ENCODE data around the gene DEAF1.
A peak's percentile ranks its signal among the peaks of the same experiment; 100 is the strongest.

The DEAF1 gene

DNA sequence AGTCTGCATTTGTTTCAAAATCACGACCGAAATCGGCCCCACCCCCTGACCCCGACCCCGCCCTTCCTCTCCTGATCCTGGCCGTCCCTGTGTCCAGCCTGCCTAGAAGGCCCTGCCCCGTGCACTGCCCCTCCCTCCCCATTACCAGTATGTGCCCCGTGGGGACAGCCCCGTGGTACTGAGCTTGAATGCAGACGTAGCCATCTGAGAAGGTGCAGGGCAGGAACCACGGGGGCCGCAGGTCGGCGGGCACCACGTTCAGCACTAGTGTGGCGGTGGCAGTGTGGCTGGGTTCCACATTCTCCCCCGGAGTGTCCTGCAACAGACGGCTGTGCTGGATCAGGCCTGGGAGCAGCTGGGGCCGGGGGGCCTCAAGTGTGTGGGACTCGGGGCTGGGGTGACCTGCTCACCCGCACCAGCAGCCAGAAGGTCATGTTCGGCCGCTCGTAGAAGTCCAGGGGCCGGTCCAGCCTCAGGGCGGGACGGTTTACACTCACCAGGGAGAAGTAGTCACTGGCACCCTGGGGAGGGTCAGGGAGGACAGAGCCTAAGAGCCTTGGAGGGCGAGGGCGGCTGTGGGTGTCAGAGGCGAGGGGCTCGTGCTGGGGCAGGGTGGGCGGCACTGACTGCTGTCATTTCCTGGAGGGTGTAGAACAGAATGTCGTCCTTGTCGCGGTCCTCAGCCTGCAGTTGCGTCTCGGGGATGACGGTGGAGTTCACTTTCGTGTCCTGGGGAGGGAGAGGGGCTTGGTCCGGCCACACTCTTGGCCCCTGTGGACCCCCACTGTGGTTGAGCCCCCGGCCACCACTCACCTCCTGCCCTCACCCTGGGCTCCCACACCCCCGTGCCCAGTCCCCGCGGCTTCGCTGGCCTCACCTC lies 73.8 kb downstream of the DEAF1 start:
- DNase-seq: no peak

DNA sequence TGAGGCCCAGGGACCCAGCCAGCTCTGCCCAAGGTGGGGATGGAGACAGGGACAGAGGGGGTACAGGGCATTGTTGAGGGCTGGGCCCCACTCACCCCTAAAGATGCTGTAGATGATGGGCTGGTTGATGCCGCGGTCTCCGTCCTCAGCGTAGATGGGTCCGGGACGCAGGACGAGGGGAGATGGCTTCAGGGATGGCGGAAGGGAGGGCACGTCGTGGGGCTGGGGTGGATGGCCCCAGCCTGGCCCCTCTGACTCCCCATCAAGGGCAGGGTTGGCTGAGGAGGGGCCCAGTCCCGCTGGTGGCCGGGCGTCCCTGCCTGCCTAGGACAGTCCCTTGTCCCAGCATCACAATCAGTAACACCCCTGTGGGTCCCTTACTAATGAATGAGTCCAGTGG lies 74.8 kb downstream of the DEAF1 start:
- DNase-seq: no peak

DNA sequence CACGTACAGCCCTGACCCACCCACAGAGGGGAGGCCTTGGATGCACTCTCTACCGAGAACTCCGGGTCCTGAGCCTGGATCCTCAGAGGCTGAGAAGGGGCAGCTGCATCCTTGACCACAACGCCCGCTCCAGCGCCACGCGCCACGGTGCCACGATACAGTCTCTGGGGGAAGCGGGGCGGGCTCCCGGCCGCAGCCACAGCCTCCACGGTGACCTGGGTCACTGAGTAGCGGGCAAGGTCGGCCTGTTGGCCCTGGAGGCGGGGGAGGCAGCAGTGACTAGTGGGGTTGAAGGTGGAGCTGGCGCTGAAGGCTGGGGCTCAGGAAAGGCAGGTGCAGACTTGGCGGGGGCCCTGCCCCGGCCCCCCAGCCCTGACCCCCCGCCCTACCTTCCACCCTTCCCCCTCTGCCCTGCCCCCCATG lies 75.4 kb downstream of the DEAF1 start:
- no peak for DNase-seq

DNA sequence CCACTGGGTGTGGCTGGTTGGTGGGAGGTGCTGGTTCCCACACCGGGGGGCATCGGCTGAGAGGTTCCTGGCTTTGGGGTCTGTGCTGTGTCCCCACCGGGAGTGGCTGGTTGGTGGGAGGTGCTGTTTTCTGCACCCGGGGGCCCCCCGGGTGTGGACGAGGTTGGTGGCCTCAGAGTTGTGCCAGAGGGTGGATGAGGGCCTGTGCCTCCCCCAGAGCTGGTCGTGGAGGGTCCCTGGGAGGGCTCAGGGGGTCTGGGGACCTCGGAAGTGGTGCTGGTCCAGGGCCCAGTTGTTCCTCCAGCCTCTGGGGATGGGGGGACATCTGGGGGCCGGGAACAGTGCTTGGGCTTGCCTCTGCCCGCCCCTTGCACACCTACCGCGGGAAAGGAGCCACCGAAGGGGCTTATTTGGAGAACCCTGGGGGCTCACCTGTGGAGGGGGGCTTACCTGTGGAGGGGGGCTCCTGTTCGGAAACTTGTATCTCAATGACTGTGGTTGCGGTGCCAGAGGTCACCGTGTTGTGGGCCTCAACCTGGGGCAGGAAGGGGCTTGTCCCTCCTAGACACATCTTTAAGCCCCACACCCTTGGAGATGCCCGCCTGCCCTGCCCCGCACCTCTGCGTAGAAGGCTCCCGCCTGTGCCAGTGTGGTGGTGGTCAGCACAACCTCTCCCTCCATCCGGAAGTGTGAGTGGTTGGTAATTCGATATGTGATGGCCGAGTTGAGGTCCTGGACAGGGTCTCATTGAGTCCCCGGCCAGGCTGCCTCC lies 76.0 kb downstream of the DEAF1 start:
- no peak for DNase-seq

DNA sequence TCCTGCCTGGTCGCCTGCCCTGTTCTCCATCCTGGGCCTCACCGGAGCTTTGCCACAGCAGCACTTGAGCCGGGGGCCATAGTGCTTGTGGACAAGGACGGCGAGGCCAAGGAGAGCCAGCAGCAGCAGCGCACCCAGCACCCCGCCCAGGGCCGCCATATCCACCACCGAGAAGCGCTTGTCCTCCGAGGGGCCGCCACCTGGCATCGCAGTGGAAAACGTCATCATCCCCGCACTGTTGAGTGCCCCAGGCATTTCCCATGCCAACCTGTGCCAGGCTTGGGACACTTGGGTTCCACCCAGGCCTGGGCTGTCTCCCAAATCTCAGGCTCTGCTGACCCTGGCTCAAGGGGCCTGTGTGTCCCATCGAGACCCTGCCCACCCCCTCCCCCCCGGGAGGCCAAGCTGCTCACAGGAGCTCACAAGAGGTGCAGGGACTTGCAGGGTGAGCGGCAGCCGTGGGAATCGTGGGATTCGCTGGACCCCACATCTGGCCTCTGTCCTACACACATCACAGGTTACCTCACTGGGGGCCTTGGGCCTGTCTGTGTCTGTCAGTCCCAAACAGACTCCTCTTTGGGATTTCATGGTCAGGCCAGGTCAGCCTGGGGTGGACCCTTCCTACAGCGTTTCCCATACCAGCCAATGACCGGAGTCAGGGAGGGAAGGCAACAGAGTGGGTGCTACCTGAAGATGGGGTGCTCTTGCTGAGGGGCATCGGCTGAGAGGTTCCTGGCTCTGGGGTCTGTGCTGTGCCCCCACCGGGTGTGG lies 76.9 kb downstream of the DEAF1 start:
- DNase-seq: no peak

DNA sequence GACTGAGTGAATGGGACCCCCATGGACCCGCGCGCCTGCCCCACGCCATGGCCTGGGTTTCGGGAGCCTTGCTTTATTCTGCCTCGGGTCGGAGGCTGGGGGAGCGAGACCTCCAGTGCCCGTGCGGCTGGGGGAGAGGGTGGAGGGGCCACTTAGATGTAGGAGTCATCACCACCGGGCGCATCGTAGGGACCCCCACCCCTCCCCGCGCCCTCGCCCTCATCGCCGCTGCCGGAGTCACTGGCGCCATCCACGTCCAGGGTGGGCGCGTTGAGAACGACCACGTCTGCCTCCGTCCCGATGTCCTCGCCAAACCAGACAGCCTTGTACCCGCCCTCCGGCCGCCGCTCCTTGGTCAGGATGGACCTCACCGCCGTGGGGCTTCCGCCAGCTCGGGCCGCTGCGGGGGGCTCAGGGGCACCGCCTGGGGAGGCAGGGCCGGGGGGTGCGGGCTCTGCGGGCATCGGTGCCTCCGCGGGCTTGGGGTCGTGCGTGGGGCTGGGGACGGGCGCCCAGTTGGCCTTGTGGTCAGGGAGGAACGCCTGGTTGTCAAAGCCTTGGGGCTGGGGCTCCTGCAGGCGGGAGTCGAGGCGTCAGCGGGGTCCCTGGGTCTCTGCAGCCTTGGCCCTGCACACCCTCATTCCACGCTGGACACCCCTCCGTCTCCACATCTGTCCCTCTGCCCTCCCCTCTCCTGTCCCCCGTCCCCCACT lies 77.7 kb downstream of the DEAF1 start:
- no peak for DNase-seq

DNA sequence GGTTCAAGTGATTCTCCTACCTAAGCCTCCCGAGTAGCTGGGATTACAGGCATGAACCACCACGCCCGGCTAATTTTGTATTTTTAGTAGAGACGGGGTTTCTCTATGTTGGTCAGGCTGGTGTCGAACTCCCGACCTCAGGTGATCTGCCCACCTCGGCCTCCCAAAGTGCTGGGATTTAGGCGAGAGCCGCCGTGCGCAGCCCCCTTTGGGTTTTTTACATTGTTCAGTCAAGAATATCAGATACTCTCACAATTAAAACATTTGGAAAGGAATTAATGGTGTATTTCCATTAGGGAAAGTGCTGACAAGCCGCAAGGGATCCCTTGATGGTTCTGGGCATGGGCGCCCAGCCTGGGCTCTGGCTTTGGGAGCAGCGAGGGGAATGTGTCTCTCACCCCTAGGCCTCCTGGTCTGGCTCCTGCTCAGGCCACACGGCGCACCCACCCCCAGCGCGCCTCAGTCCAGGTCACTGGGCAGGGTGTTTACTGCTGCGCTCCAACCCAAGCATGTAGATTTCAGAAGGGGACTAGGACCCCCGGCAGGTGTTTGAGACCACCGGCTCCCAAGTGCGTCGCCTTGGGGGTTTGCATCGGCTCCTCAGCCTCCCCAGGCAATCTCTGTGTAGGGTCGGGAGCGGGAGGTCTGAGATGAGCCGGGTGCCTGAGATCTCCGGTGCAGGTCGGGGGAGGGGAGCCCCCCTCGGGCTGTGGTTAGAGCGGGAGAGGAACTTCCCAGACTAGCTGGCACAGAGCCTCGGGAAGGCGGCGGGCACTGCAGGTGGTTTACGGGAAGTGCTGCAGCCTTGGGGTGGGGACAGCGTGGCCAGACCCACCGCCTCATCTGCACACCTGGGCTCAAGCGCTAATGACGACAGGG lies 78.5 kb downstream of the DEAF1 start:
- DNase-seq: no peak

DNA sequence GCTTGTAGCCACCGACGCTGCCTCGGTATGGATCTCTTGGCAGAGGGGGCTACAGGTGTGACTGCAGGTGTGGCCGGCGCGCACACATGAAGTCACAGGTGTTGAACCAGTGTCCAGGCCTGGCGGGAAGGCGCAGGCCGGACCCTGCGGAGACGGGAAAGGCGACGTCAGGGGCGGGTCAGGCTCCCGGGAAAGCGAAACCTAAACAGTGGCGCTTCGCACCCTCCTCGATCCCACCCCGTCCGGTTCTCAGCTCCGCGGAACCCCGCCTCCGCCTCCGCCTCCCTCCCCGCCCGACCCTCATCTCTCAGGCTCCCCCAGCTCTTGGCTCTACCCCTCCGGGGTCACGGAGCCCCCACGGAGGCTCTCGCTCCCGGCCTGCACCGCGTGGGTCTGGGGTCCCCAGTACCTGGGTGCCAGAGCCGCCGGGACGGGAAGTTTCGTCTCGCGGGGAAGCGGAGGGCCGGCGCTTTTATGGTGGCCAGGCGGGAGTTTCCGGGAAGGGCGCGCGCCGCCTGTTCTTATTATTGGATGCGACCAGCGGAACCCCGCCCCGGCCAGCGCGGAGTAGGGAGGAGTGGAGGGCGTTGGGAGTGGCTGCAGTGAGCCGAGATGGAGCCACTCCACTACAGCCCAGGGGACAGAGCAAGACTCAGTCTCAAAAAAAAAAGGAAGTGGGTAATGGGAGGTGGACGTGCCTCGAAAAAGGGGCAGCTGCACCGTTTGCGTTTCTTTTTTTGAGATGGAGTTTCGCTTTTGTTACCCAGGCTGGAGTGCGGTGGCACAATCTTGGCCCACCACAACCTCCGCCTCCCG lies 79.3 kb downstream of the DEAF1 start, which contains the start of gene IRF7:
Gene IRF7, minus strand, starts transcription at position 447 of the 816 bp plus-strand sequence. CDS start 586 bp downstream, outside the sequence.
- peak; percentile 87 to 91 for DNase-seq

DNA sequence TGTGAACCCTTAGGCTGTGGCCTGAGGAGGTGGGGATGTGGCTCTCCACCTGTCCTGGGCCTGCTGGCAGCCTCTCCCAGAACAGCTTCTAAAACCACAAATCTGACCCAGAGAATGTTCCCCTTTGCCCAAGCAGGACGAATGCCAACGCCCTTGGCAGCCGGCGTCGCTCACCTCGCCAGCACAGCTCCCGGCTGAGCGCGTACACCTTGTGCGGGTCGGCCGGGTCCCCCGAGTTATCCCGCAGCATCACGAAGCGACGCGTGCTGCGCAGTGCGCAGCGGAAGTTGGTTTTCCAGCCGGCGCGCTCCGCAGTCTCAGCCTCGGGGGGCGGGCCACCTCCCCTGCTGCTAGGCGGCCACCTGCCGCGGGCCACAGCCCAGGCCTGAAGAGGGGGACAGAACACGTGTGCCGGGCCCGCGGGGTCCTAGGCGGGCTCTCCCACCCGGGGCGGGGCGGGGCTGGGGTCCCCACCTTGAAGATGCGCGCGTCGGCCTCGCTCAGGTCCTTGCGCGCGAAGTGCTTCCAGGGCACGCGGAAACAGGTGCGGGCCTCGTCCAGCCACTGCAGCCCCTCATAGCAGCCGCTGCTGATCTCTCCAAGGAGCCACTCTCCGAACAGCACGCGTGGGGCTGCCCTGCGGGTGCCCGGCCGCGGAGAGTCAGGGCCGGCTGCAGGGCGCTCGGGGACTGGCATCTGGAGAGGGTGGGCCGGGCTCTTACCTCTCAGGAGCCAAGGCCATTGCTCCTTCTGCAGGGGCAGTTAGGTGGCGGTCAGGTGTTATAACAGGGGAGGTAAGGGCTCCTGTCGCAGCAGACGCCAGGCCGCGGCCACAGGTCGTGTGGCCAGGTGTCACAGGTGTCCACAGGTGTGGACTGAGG lies 80.2 kb downstream of the DEAF1 start:
- no peak for DNase-seq

DNA sequence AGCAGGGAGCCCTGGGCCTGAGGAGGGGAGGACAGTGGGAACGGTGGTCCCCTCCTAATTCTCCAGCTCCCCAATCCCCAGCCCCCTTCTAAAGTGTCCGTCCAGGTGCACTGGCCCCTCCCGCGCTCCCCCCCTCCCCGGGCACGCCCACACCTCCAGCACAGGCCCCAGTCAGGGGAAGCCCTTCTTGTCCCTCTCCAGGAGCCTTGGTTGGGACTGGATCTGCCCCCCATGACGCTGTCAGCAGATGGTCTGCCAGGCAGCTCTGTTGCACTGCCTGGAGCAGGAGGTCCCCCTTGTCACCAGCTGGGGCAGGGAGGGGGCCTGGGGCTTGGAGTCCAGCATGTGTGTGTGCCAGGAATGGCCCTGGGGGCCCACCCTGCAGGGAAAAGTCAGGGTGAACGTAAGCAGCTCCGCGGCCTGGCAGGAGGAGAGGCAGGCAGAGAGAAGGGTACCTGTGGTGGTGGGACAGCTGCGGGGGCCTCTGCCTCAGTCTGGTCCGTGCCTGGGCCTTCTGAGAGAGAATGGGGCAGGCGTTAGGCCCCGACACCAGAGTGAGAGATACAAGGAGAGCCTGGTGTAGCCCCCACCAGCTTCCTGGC lies 80.9 kb downstream of the DEAF1 start:
- no peak for DNase-seq

DNA sequence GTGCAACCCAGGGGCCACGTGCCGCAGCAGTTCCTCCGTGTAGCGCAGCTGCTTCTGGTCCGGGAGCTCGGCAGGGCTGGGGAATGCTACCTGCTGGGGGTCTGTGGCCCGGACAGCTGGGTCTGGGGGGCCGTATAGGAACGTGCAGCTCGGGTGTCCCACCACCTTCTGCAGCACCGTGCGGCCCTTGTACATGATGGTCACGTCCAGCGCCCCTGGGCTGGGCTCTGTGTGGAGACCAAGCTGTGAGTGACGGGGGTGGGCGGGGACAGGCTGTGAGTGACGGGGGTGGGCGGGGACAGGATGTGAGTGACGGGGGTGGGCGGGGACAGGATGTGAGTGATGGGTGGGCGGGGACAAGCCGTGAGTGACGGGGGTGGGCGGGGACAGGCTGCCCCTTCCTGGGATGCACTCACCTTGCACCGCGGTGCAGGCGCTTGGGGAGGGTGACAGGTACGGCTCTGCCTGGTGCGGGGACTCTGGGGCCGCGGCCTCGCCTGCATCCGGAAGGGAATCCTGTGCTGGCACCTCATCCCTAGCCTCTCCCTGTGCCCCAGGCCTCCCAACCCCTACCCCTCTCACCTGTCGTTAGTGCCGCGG lies 81.6 kb downstream of the DEAF1 start:
- no peak for DNase-seq

DNA sequence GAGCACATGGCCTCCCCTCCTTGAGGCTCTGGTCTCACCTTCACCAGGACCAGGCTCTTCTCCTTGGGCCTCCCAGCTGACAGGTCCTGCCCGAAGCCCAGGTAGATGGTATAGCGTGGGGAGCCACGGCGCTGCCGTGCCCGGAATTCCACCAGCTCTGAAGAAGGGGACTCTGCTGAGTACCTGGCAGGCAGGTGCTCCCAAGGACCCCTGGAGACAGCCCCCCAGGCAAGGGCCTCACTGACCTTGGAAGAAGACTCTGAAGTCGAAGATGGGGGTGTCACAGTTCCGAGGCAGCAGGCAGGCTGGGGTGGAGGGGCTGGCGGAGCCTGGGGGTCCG lies 82.1 kb downstream of the DEAF1 start:
- DNase-seq: no peak

DNA sequence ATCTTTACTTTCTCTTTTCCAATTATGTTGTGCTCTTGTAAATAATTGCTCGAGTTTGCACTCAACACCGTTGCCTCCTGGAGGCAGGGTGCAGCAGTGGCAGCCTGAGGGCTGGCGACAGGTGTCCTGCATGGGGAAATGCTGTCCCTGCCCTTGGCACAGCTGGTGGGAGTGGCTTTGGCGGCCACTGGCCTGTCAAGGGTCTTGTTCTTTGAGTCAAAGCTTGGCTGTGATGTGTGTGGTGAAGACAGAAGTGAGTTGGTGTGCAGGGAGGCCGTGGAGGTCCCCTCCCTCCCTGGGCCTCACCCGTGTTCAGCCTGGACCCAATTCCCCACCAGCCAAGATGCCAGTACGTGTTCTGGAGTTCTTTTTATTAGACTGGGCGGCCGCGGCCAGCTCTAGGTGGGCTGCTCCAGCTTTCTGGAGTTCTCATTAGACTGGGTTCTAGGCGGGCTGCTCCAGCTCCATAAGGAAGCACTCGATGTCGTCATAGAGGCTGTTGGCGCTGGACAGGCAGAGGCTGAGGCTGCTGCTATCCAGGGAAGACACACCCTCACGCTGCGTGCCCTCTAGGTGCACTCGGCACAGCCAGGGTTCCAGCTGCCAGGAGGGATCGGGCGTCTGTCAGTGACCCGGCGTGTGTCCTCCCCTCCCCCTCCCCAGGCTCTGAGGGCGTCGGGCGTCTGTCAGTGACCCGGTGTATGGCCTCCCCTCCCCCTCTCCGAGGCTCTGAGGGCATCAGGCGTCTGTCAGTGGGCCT lies 82.6 kb downstream of the DEAF1 start:
- no peak for DNase-seq

DNA sequence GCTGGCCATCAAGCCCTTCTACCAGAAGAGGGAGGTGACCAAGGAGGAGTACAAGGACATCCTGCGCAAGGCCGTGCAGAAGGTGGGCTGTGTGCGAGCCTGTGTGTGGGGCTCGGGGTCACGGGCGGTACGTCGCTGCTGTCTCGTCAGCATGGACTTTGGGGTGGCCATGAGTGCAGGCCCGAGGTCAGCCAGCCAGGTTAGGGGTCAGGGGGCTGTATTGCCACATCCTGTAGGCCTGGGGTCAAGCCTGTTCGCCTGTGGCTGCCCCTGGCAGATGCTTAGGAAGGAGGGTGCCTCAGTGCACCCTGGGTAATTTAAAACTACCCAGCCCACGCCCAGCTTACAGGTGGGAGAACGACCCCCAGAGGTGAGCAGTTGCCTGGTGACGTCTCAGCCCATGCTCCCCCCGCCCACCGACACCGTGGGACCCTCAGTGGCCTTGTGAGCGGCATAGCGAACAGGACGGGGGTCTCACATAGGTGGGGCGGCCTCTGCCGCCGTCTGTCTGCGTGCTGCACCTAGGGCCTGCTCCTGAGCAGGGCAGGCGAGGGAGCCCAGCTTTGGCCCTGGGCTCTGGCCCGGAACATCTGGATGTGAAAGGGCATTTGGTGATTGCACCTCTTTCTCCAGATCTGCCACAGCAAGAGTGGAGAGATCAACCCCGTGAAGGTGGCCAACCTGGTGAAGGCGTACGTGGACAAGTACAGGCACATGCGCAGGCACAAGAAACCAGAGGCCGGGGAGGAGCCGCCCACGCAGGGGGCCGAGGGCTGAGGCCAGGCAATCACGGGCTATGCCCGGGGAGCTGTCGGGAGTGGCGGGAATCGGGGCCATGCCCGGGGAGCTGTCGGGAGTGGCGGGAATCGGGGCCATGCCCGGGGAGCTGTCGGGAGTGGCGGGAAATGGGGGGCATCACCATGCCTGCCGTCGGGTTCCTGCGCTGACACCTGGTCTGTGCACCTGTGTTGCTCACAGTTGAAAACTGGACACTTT lies 83.7 kb downstream of the DEAF1 start:
- no peak for DNase-seq

DNA sequence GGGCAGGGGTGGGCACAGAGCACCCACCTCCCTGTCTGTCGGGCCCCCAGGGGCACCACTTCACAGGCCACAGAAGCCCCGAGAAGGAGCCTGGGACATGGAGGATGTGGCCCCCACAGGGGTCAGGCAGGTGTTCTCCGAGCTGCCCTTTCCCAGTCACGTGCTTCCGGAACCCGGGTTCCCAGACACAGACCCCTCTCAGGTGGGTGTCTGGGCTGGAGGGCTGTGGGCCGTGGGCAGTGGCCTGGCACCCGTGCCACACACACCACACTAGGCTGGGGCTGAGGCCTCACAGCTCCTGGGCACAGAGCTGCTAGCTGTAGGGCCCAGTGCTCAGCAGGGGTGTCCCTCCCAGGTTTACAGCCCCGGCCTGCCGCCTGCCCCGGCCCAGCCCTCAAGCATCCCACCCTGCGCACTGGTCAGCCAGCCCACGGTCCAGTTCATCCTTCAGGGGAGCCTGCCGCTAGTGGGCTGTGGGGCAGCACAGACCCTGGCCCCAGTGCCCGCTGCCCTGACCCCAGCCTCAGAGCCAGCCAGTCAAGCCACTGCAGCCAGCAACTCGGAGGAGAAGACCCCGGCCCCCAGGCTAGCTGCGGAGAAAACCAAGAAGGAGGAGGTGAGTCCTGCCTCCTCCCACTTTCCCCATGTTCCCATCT lies 84.7 kb downstream of the DEAF1 start:
- DNase-seq: no peak

DNA sequence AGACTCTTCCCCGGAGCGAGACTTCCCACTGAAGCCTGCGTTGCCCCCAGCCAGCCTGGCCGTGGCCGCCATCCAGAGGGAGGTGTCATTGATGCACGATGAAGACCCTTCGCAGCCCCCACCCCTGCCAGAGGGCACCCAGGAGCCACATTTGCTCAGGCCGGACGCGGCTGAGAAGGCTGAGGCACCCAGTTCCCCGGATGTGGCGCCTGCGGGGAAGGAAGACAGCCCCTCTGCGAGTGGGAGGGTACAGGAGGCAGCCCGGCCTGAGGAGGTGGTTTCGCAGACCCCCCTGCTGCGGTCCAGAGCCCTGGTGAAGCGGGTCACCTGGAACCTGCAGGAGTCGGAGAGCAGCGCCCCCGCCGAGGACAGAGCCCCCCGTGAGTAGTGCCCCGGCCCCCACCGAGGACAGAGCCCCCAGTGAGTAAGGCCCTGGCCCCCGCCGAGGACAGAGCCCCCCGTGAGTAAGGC lies 85.6 kb downstream of the DEAF1 start:
- DNase-seq: no peak

Measured in AML-193 (cell line).